SK-N-SH (cell line): ENCODE data around the gene CD40LG.

ENCODE experiments used
- CTCF ChIP-seq: fragments of 200-600 bp; sonication (generic); IDR thresholded peaks from 2 replicates; pipeline ENCODE4 v1.6.1; 2017; ENCODE audit warnings: antibody characterized with exemption, mild to moderate bottlenecking, moderate library complexity
- FOXJ3 ChIP-seq: sonication (generic); formaldehyde crosslinking; IDR thresholded peaks from 2 replicates; pipeline ENCODE4 v1.5.1; 2020; ENCODE audit warnings: mild to moderate bottlenecking, missing genetic modification reagents
- FOXM1 ChIP-seq: IDR thresholded peaks from 2 replicates; pipeline ENCODE4 v1.4.0; 2012; ENCODE audit warnings: low read depth, mild to moderate bottlenecking
- MXI1 ChIP-seq: IDR thresholded peaks from 2 replicates; pipeline ENCODE4 v1.6.1; 2012; ENCODE audit warnings: mild to moderate bottlenecking, low read depth, low read length, improper control_type of control experiment
- NFIC ChIP-seq: IDR thresholded peaks from 2 replicates; pipeline ENCODE4 v1.4.0; 2012; ENCODE audit warnings: borderline replicate concordance
- TAF1 ChIP-seq: IDR thresholded peaks from 2 replicates; pipeline ENCODE4 v1.6.1; 2012; ENCODE audit warnings: low read depth, mild to moderate bottlenecking, low read length, moderate library complexity, borderline replicate concordance

GRCh38 chrX:136643243-136643642, 4.7 kb upstream of the CD40LG start:
- no peak for TF ChIP-seq FOXM1
- no peak for TF ChIP-seq CTCF
- TF ChIP-seq TAF1, result no peak
- TF ChIP-seq NFIC, result no peak
- TF ChIP-seq MXI1, result no peak
- TF ChIP-seq FOXJ3 (CRISPR knock-in tag), result no peak
